Fibroblast of lung (primary cell): ENCODE data around the gene CHMP4B. TPM values are rescaled to one million over a fixed set of nuclear protein-coding genes. Genes with fewer than 3 reads are reported as not detected.

Experiments
- DNase-seq, 2 donors: peaks; one replicate each; pipeline versions ENCODE4 v3.0.0 to v3.0.0-alpha.2; 2010; ENCODE audit warnings: low read depth in 2 of 2
- H2AFZ ChIP-seq: 2 replicates; pipeline ENCODE4 v1.5.1; 2012; ENCODE audit warnings: low read length, control low read depth, inconsistent platforms
- H3K27ac ChIP-seq: 2 replicates; pipeline ENCODE4 v1.5.1; 2011; ENCODE audit warnings: low read length, control low read depth; ENCODE audit not compliant: insufficient read depth
- H3K27me3 ChIP-seq: 2 replicates; pipeline ENCODE4 v1.5.1; 2011; ENCODE audit warnings: mild to moderate bottlenecking, low read length; ENCODE audit not compliant: control insufficient read depth, insufficient read depth
- H3K36me3 ChIP-seq: 2 replicates; pipeline ENCODE4 v1.5.1; 2011; ENCODE audit warnings: low read length; ENCODE audit not compliant: control insufficient read depth, insufficient read depth
- H3K4me1 ChIP-seq: 2 replicates; pipeline ENCODE4 v1.5.1; 2011; ENCODE audit warnings: low read length; ENCODE audit not compliant: control insufficient read depth, insufficient read depth; ENCODE audit errors: extremely low read depth
- H3K4me2 ChIP-seq: 2 replicates; pipeline ENCODE4 v1.5.1; 2011; ENCODE audit warnings: low read length, control low read depth; ENCODE audit not compliant: insufficient read depth; ENCODE audit errors: extremely low read depth
- H3K4me3 ChIP-seq, 4 experiments: fragments of 200-600 bp in 1 of 4; sonication (generic) in 1 of 4; replicated peaks in 1 of 4; 2 replicates each; pipeline ENCODE4 v1.5.1; 2011 to 2016; ENCODE audit warnings: low read length in 4 of 4, low read depth in 3 of 4, mild to moderate bottlenecking in 3 of 4, control low read depth in 2 of 4, inconsistent platforms in 1 of 4, mixed read lengths in 1 of 4; ENCODE audit not compliant: insufficient read depth in 1 of 4; ENCODE audit errors: control extremely low read depth in 1 of 4
- H3K79me2 ChIP-seq: 2 replicates; pipeline ENCODE4 v1.5.1; 2012; ENCODE audit warnings: mild to moderate bottlenecking, low read length, inconsistent platforms; ENCODE audit not compliant: control insufficient read depth, insufficient read depth
- H3K9ac ChIP-seq: 2 replicates; pipeline ENCODE4 v1.5.1; 2011; ENCODE audit warnings: mild to moderate bottlenecking, low read length, control low read depth; ENCODE audit not compliant: insufficient read depth
- H3K9me3 ChIP-seq: 2 replicates; pipeline ENCODE4 v1.5.1; 2012; ENCODE audit warnings: low read depth, low read length; ENCODE audit not compliant: control insufficient read depth, insufficient read depth
- H4K20me1 ChIP-seq: 2 replicates; pipeline ENCODE4 v1.5.1; 2011; ENCODE audit warnings: low read length; ENCODE audit not compliant: control insufficient read depth, insufficient read depth; ENCODE audit errors: extremely low read depth
- CTCF ChIP-seq, 2 donors: IDR thresholded peaks in 1 of 2; conservative IDR thresholded peaks in 1 of 2; 1 replicate in 1 of 2; 2 replicates in 1 of 2; pipeline ENCODE4 v1.5.1; 2011 to 2012; ENCODE audit warnings: low read length in 2 of 2, control low read depth in 1 of 2, inconsistent platforms in 1 of 2, low read depth in 1 of 2, mild to moderate bottlenecking in 1 of 2
- EZH2 ChIP-seq: IDR thresholded peaks from 2 replicates; pipeline ENCODE4 v1.5.1; 2012; ENCODE audit warnings: low read length, control low read depth, mild to moderate bottlenecking; ENCODE audit errors: missing control alignments
- polyA plus RNA-seq, 2 donors: library from polyadenylated mRNA; depleted of rRNA in 1 of 2; stranded (reverse) in 1 of 2; unstranded in 1 of 2; fragments of >200 nt; gene quantifications; 2 replicates each; pipeline ENCODE4 v1.2.1, GENCODE V29; 2011 to 2012; ENCODE audit warnings: missing spikeins in 1 of 2
- total RNA-seq: library from RNA; depleted of rRNA; stranded (reverse); fragments of >200 nt; gene quantifications from 2 replicates; pipeline ENCODE4 v1.2.1, GENCODE V29; 2014

Gene CHMP4B
- total and polyA plus RNA-seq, 2 donors (not counting 1 experiment from before 2014, with no cell fraction given) = 26.3 to 83.2 TPM

- H3K4me3 ChIP-seq = no peak overlapping the region
- TF ChIP-seq EZH2 = no peak
- TF ChIP-seq CTCF (conservative IDR thresholded peaks at IDR 0.05 in 1 of 2, IDR thresholded peaks at IDR 0.05 in 1 of 2; ENCODE audit: low read depth in 1 of 2, low read length in 2 of 2) = no peak
Observed at GRCh38 chr20:33883164-33883563, 72.0 kb downstream of the CHMP4B start.

DNA sequence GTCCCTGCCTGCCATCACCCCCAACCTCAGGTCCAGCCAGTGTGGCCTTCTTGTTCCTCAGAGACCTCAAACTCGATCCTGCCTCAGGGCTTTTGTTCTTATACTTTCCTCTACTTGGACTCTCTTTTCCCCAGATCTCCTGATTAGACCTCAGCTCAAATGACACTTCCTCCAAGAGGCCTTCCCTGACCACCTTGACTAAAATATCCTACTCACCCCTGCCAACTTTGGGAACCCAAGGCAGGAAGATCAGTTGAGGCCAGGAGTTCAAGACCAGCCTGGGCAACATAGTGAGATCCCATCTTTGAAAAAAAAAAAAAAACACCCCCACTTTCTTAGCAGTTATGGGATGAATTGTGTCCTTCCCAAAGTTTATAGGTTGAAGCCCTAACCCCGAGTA, 73.5 kb downstream of the CHMP4B start:
- H4K20me1 ChIP-seq = no peaks in the 10 kb centered on the region
- H3K4me3 ChIP-seq = no peak overlapping the region
- H3K4me1 ChIP-seq = no peaks in the 10 kb centered on the region
- H3K27me3 ChIP-seq = peaks cover 8% of the 10 kb centered on the region
- no peaks in the 10 kb centered on the region for H3K36me3 ChIP-seq
- no peak overlapping the region for H3K9ac ChIP-seq
- no peaks in the 10 kb centered on the region for H3K79me2 ChIP-seq
- no peaks in the 10 kb centered on the region for H3K9me3 ChIP-seq
- no peak for DNase-seq
- H3K4me2 ChIP-seq = no peak overlapping the region
- H3K27ac ChIP-seq = no peak overlapping the region
- H2AFZ ChIP-seq = no peak overlapping the region
- TF ChIP-seq EZH2 (no peak), CTCF (conservative IDR thresholded peaks at IDR 0.05 in 1 of 2, IDR thresholded peaks at IDR 0.05 in 1 of 2; ENCODE audit: low read depth in 1 of 2, low read length in 2 of 2) (no peak)

More at GRCh38 chr20:33883164-33883563, 72.0 kb downstream of the CHMP4B start:
- no peaks in the 10 kb centered on the region for H3K4me1 ChIP-seq
- H2AFZ ChIP-seq = no peak overlapping the region
- H3K79me2 ChIP-seq = no peaks in the 10 kb centered on the region
- no peak overlapping the region for H3K27ac ChIP-seq
- H3K4me2 ChIP-seq = no peak overlapping the region
- no peaks in the 10 kb centered on the region for H3K36me3 ChIP-seq
- peaks cover 4% of the 10 kb centered on the region for H3K27me3 ChIP-seq
- no peak for DNase-seq
- no peaks in the 10 kb centered on the region for H4K20me1 ChIP-seq
- no peaks in the 10 kb centered on the region for H3K9me3 ChIP-seq
- no peak overlapping the region for H3K9ac ChIP-seq

DNA sequence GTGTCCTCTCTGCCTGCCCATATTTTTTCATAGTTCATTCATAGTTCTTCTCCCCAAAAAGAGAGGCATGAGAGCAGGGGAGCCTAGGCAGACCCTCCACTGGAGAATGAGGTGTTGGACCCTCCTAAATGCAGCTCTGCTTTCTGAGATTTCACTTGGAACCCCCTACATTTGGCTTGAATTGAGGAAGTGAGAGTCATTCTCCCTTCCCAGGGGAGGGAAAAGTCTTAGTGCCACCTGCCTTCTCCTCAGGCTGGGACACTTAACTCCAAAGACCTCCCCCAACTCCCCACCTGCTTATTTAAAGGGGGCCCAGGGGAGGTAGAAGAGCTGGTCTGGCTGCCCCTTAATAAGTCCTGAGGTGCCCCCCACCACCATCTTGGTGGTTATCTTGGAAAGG, 78.2 kb downstream of the CHMP4B start:
- Histone ChIP-seq H3K9me3 (no peaks in the 10 kb centered on the region), H3K4me3 (no peak overlapping the region), H3K4me2 (no peak overlapping the region), H3K9ac (no peak overlapping the region), H3K4me1 (no peaks in the 10 kb centered on the region), H3K27me3 (peaks cover 6% of the 10 kb centered on the region), H4K20me1 (no peaks in the 10 kb centered on the region), H3K27ac (no peak overlapping the region), H2AFZ (no peak overlapping the region), H3K79me2 (no peaks in the 10 kb centered on the region), H3K36me3 (no peaks in the 10 kb centered on the region)
- DNase-seq = no peak
- TF ChIP-seq EZH2 (no peak), CTCF (conservative IDR thresholded peaks at IDR 0.05 in 1 of 2, IDR thresholded peaks at IDR 0.05 in 1 of 2; ENCODE audit: low read depth in 1 of 2, low read length in 2 of 2) (no peak)
